Hematopoietic multipotent progenitor cell treated with erythropoietin and hydrocortisone succinate and interleukin-3 and kit ligand, for 8 days (in vitro differentiated cells): ENCODE data around the gene MYO9B.
"Not testable (repeated sequence)": the region's sequence is repeated elsewhere in the genome, so short reads cannot be mapped to it uniquely, and the experiment has no call there.

Source experiments
- DNase-seq: peaks from one replicate; pipeline ENCODE4 v3.0.0-alpha.2; 2015

Gene MYO9B

DNA sequence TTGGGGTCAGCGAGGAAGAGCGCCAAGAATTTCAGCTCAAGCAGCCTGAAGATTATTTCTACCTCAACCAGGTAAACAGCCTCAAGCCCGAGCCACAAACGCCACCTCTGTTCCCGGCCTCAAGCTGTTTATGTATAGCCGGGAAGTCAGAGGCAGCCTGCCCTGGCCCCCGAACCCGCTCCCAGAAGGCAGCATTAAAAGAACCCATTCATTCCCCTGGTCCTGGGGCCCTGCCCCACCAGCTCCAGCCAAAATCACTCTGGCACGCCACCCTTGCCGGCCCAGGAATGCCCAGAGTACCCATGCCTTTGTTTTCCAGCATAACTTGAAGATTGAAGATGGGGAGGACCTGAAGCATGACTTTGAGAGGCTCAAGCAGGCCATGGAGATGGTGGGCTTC is 78.4 kb downstream of the MYO9B start:
- no peak for DNase-seq

DNA sequence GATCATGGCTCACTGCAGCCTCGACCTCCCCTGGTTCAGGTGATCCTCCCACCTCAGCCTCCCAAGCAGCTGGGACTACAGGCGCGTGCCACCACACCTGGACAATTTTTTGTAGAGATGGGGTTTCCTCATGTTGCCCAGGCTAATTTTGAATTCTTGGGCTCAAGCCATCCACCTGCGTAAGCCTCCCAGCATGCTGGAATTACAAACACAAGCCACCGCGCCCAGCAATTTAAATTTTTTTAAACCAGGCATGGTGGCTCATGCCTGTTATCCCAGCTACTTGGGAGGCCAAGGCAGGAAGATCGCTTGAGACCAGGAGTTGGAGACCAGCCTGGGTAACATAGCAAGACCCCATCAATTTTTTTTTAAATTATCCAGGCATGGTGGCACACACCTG is 79.7 kb downstream of the MYO9B start:
- no peak for DNase-seq

DNA sequence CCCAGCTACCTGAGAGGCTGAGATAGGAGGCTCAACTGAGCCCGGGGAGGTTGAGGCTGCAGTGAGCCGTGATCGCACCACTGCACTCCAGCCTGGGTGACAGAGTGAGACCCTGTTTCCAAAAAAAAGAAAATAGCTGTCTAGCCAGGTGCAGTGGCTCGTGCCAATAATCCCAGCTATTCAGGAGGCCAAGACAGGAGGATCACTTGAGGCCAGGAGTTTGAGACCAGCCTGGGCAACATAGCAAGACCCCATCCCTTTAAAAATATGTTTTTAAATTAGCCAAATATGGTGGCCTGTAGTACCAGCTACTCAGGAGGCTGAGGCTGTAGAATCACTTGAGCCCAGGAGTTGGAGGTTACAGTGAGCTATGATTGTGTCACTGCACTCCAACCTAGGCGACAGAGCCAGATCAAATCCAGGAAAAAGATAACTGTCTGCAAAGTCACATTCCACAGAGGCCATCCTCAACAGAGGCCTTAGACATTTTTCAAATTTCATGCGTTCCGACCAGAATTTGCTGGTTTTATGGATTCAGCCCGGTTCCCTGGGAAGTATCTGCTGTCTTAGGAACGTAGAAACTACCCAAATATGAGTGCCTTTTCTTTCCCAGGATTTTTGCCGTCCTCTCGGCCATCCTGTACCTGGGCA is 80.8 kb downstream of the MYO9B start:
- no peak for DNase-seq

DNA sequence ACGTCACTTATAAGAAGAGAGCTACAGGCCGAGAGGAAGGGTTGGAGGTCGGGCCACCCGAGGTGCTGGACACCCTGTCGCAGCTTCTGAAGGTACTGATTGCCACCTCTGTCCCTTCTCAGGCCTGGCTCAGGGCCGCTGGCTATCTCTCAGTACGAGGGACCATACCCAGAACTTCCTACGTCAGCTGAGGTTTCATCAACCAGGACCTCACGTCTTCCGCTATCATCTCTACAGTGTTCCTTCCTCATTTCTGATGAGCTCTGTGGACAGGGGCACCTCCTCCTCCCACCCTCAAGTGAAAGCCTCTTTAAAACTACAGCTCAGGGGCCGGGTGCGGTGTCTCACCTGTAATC is 81.3 kb downstream of the MYO9B start:
- DNase-seq: no peak

DNA sequence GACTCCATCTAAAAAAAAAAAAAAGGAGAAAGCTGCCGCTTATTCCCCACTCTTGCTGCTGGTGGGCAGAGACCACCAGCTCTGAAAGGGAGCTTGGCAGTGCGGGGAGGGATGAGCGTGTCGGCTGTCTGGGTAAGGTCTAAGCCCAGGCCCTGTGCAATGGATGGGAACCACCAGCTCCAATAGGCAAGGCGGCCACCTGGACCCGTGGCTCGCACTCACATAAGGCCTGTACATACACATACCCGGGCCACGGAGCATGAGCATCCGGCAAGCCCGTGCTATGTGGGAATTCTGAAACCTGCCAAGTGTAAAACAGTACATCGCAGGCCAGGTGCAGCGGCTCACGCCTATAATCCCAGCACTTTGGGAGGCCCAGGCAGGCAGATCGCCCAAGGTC is 83.0 kb downstream of the MYO9B start:
- no peak for DNase-seq

DNA sequence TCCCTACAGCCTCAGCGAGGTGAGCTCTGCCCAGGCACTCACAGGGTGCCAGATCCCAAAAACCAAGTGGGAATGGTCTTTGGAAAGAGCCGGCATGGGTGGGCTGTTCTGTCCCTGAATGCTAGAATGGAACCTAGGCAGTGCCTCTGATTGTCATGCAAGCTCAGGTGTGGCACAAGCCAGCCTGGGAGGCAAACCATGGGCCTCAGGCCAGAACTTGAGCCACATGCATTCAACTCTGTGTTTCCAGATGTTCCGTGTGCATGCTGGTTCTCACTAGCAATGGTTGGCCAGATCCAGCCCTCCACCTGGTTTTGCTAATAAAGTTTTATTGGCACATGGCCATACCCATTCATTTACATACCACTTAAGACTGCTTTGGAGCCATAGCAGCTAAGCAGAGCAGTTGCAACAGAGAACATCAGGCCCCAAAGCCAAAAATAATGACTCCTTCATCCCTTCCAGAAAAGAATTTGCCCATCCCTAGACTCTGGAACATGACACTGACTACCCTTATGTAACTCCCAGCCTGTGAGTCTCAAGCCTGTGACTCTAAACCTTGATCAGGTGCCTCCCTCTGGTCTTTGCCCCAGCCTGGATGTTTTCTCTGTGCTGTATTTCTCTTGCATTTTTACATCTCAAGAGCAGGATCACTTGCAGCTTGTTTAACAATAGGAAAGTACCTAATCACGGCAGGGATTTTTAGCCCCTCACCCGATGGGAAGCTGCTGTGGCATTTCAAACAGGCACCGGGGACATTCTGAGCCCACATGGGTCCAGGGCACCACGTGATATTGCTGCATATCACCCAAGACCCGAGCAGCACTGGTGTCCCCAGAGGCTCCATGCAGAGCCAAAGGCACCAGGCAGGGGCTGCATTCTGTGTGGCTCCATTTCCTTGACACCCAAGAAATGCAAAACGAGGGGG is 84.2 kb downstream of the MYO9B start:
- no peak for DNase-seq

DNA sequence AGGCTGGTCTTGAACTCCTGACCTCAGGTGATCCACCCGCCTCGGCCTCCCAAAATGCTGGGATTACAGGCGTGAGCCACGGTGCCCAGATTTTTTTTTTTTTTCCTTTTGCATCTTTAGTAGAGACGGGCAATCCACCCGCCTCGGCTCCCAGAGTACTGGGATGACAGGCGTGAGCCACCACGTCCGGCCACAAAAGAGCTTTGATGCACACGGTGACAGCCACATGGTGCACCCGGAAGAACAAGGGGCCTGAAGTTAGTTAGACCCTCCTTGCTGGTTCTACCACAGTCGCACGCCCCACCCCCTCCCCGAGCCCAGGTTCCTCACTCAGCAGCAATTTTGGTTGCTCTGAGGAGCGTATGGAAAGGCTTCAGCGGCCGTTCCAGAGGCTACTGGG is 85.3 kb downstream of the MYO9B start:
- no peak for DNase-seq

DNA sequence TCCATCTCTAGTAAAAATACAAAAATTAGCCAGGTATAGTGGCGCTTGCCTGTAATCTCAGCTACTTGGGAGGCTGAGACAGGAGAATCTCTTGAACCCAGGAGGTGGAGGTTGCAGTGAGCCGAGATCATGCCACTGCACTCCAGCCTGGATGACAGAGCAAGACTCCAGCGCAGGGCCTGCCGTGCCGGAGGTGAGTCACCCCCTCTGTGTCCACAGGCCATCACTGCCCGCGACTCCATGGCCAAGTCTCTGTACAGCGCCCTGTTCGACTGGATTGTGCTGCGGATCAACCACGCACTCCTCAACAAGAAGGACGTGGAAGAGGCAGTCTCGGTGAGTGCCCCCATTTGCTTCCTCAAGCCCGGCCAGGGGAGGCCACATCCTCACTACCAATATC is 86.6 kb downstream of the MYO9B start:
- not testable (repeated sequence) for DNase-seq

DNA sequence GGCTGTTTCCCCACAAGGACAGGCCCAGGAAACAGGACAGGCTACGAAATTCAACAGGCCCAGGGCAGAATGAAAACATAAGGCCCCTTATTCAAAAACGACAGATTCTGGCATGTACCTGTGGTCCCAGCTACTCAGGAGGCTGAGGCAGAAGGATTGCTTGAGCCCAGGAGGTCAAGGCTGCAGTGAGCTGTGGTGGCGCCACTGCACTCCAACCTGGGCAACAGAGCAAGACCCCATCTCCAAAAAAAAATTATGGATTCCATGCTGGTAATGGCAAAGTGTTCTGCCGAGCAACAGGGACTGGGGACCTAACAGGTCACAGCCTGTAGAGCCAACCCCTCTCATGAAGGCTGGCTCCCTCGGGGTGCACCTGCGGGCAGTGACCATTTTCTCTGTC is 87.0 kb downstream of the MYO9B start:
- no peak for DNase-seq

DNA sequence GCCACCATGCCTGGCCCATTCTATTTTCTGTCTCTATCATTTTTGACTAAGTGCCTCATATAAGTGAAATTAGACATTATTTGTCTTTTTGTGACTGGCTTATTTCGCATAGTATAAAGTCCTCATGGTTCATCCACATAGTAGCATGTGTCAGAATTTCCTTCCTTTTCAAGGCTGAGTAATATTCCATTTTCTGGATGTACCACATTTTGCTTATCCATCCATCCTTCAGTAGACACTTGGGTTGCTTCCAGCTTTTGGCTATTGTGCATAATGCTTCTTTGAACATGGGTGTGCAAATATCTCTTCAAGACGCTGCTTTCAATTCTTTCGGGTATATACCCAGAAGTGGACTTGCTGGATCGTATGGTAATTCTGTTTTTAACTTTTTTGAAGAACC is 88.1 kb downstream of the MYO9B start:
- no peak for DNase-seq

DNA sequence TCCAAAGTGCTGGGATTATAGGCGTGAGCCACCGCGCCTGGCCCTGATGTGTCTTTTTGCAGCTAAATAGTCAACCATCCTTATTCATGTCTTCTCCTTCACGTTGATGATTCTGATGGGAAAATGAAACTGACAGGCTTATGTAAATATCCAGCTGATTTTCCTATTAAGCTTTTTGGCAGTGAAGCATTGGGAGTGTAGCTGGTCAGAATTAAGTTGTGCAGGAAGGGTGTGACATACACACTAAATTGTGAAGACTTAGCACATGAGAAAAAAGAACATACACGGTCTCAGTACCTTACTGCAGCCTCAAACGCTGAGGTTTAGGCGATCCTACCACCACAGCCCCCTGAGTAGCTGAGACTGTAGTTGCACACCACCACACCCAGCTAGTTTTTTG is 89.1 kb downstream of the MYO9B start:
- DNase-seq: no peak

DNA sequence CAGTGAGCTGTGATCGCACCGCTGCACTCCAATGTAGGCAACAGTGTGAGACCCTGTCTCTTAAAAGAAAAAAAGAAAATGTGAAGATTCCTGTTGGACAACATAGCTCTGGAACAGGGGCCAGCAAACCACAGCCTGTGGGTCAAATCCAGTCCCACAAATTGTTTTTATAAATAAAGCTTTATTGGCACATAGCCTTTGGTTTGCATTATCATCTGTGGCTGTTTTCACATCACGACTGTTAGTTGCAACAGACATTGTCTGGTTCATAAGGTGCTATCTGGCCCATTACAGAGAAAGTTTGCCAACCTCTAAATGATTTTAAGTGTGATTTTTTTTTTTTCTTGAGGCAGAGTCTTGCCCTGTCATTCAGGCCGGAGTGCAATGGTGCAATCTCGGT is 90.1 kb downstream of the MYO9B start:
- no peak for DNase-seq

DNA sequence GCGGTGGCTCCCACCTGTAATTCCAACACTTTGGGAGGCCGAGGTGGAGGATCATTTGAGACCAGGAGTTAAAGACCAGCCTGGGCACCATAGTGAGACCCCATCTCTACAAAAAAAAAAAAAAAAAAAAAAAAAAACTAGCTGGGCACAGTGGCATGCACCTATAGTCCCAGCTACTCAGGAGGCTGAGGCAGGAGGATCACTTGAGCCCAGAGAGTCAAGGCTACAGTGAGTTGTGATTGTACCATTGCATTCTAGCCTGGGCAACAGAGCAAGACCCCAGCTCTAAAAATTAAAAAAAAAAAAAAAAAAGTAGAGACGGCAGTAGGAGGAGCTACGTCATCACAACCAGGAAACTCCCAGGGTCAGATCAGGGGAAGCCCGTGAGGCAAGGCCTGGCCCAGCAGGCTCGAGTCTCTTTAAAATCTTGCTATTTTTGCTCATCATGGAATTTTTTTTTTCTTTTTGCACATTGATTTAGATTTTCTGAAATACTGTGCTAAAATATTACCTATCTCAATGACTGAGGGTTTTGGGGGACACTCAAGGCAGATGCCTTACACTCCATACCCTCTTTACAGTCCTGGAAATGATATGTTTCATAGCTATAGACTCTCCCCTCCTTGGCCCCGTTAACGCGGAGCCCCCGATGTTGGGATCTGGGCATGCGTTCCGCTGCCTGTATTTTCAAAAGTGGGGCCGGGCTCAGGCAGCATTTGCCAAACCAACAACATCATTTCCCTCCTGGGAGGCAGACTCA is 95.1 kb downstream of the MYO9B start:
- DNase-seq: no peak

DNA sequence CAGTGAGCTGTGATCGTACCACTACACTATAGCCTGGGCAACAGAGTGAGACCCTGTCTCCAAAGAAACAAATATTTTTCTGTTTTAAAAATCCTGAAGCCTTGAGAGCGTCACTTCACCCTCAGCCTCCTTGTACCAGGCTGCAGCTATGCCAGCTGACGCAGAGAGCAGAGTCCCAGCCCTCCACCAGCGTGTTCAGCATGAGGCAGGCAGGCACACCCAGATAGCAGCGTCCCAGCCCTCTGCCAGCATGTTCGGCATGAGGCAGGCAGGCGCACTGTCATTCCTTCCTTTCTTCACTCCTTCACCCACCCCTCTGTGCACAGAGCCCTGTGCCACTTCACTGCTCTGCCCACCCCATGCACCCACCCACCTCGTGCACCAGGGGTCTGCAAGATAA is 96.3 kb downstream of the MYO9B start:
- no peak for DNase-seq

DNA sequence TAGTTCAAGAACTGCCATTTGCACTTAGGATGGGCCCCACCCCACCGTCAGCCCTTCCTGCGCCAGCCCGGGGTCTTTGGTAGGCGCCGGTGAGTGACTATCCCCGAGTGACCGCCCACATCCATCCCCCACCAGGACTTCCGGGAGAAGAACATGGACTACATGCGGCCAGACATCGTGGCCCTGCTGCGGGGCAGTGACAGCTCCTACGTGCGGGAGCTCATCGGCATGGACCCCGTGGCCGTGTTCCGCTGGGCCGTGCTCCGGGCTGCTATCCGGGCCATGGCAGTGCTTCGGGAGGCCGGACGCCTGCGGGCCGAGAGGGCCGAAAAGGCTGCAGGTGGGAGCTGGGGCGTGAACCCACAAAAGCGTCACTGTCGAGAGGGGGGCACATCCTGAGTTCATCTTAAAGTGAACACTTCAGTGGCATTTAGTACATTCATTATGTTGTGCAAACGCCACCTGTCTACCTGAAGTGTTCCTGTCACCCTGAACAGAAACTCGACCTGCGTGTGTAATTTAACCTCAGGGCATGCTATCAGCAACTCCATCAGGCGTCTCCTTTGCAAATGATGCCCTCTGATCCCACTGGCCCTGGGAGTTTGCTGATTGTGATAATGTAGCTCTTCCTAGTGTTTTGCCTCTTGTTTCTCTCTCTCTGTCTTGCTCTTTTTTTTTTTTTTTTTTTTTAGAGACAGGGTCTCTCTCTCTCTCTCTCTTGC is 97.2 kb downstream of the MYO9B start:
- DNase-seq: no peak

DNA sequence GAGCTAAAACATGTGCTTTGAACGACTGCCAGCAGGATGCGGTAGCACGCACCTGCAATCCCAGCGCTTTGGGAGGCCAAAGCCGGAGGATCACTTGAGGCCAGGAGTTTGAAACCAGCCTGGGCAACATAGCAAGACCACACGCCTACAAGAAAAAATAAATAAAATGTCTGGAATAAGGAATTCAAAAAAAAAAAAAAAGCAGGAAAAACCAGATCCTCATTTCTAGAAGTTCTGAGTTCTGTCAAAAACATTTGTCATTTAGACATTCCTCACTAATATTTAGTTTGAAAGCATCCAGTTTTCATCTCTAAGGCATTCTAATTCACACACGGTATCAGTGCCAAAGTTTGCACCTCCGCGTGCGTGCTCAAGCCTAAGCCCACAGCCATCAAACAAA is 102.7 kb downstream of the MYO9B start:
- DNase-seq: no peak

DNA sequence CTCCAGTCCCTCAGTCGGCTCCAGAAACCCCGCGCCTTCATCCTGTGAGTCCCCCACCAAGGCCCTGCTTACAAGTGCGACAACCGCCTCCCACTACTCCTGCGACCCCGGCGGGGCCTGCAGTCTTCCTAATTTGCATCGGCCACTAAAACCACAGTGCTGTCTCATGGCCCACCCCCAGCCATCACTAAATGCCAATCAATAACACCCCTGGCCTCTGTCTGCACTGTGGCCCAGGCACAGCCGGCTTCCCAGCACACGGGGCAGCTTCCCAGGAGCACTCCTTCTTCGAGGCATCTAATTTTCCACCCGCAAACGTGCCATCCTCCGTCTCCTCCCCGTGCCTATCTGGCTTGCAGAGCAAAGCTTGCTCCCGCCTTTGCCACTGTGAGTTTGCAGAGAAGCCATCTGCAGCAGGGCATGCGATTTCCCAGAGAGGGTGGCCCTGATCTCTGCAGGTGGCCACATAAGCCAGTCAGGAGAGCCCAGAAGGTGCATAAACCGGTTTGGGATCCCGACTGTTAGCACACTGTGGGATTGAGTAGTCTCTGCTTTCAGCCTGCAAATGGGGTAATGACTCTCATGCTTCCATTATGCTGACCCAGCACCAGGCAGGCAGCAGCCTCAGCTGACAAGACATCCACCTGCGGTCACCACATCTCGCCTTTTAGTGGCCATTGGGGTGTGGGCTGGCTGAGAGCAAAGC is 105.6 kb downstream of the MYO9B start:
- no peak for DNase-seq

DNA sequence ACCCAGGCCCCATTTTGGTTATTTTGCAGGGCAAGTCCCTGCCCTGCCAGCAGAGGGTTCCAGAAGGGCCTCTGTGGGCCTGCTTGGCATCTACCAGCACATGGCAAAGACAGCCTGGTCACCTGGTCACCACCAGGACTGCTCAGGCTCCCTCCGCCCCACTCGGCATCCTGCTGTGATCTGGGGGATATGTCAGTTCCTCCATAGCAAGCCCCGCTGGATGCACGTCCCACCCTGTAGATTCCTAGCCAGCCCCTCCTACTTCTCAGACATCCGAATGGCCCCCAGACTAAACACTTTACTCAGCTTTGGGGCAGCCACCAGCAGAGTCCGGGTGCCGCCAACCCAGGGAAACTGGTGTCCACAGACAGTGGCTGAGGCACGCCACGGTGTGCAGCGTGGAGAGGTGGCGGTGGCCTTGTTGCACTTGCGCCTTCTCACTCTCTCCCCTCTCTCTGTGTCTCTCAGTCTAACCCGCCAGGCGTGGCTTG is 107.7 kb downstream of the MYO9B start:
- peak; percentile 8 for DNase-seq

DNA sequence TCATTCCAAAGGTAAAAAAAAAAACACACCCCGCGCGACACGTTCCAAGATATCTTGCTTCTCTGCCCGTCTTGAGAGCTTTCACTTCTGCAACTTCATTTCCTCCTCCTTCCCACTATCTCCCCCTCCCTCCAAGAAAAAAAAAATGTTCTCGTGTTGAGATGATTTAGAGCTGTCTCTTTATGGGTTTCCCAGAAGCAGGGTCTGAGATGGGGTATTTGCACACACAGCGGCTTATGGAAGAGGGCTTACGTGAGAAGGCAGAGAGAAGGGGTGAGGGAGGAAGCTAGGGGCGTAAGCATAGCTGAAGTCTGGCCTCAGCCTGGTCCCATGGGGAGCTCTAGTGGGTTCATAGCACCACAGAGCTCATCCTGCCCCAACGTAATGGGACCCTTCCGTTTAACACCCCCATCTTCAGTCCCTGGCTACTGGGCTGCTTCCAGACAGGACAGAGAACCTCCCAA is 108.3 kb downstream of the MYO9B start:
- peak; percentile 9 for DNase-seq

DNA sequence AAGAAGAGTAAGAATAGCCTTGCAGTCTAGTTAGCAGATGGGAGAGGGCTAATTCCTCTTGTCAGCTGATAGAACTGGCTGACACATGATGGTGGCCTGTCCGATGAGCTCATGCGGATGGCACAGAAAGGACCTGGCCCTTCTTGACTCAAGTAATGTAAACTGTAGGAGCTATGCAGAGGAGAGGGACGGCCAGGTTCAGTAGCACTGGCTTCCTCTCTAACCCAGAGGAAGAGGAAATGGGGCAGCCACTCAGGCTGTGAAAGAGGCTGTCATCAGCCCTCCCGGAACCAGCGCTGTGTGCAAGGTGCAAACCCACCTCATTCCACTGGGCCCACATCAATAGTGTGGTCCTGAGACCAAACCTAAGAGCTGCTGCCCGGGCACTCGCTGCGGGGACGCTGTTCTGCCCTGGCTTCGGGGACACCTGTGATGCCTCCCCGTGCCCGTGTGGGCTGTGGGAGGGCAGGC is 108.8 kb downstream of the MYO9B start:
- no peak for DNase-seq

DNA sequence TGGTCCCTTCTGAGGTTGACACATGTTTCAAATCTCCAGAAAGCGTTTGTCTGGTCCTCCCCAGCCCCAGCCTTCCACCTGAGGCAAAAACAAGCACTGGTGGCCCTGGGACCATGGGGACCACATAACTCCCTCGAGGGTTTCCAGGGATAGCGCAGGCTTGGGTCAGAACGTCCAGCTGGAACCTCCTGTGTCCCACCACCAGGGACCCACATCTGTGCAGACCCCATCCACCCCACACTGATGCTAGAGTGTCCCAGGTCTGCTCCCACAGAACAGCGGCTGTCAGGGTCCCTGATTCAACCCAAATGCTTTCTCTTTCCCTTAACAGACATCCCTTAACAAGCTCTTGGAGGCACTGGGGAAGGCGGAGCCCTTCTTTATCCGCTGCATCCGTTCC is 110.0 kb downstream of the MYO9B start:
- no peak for DNase-seq

DNA sequence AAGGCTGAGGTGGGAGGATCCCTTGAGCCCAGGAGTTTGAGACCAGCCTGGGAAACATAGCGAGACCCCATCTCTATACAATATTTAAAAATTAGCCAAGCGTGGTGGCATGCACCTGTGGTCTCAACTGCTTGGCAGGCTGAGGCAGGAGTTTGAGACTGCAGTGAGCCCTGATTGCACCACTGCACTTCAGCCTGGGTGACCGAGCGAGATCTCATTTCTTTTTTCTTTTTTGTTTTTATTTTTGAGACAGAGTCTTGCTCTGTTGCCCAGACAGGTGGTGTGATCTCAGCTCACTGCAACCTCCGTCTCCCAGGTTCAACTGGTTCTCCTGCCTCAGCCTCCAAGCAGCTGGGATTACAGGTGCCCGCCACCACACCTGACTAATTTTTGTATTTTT is 116.2 kb downstream of the MYO9B start:
- not testable (repeated sequence) for DNase-seq
